H1 (cell line): ENCODE measurements around the gene BOLA1. TPM values are rescaled to one million over a fixed set of nuclear protein-coding genes. Genes with fewer than 3 reads are reported as not detected.

ENCODE experiments used
- CTCF ChIA-PET: fragments of 300-600 bp; sonication (Branson Sonifier 250); formaldehyde crosslinking; loops from one replicate; lab custom pipeline; 2021; ENCODE audit not compliant: partially characterized antibody; lab: Charles Lee
- POLR2A ChIA-PET: fragments of 300-600 bp; sonication (Branson Sonifier 250); formaldehyde crosslinking; loops from one replicate; lab custom pipeline; 2021; ENCODE audit warnings: inconsistent platforms; ENCODE audit not compliant: partially characterized antibody; lab: Charles Lee
- DNase-seq, 2 experiments: peaks; one replicate each; pipeline versions ENCODE4 v3.0.0 to v3.0.0-alpha.2; 2010 to 2022; ENCODE audit warnings: low spot score in 2 of 2, low read depth in 1 of 2, mixed read lengths in 1 of 2
- FAIRE-seq: peaks from 2 replicates; lab custom pipeline; 2011; peaks lifted over from hg19 to GRCh38; lab: Jason Lieb, UNC
- H2AFZ ChIP-seq: 2 replicates; pipeline ENCODE4 v1.8.1; 2012; ENCODE audit warnings: low read length, inconsistent platforms
- H2AK5ac ChIP-seq: 2 replicates; pipeline ENCODE4 v1.6.1; 2013; ENCODE audit warnings: low read depth, low read length
- H2BK120ac ChIP-seq: replicated peaks from 2 replicates; pipeline ENCODE3; 2013; ENCODE audit warnings: low read depth, low read length, inconsistent platforms
- H2BK12ac ChIP-seq: 2 replicates; pipeline ENCODE4 v1.6.1; 2013; ENCODE audit warnings: low read depth, low read length
- H2BK15ac ChIP-seq: 2 replicates; pipeline ENCODE4 v1.6.1; 2013; ENCODE audit warnings: low read length
- H2BK20ac ChIP-seq: 2 replicates; pipeline ENCODE4 v1.6.1; 2013; ENCODE audit warnings: low read length
- H2BK5ac ChIP-seq: 2 replicates; pipeline ENCODE4 v1.6.1; 2013; ENCODE audit warnings: low read depth, low read length
- H3K14ac ChIP-seq: 2 replicates; pipeline ENCODE4 v1.6.1; 2013; ENCODE audit warnings: inconsistent platforms; ENCODE audit not compliant: insufficient read length
- H3K18ac ChIP-seq: 2 replicates; pipeline ENCODE4 v1.6.1; 2013; ENCODE audit warnings: low read length; ENCODE audit errors: extremely low read depth
- H3K23ac ChIP-seq: 2 replicates; pipeline ENCODE4 v1.6.1; 2013; ENCODE audit warnings: inconsistent platforms; ENCODE audit not compliant: insufficient read length
- H3K23me2 ChIP-seq: 2 replicates; pipeline ENCODE4 v1.6.1; 2013; ENCODE audit warnings: low read depth, low read length
- H3K27ac ChIP-seq: 2 replicates; pipeline ENCODE4 v1.6.1; 2011; ENCODE audit warnings: low read depth, low read length, inconsistent platforms
- H3K27me3 ChIP-seq, 4 experiments: replicated peaks in 1 of 4; 1 replicate in 1 of 4; 2 replicates in 3 of 4; pipeline versions ENCODE4 v1.6.1 to v1.8.1; 2011 to 2013; ENCODE audit warnings: low read length in 3 of 4, mild to moderate bottlenecking in 3 of 4, inconsistent platforms in 2 of 4, mixed read lengths in 2 of 4, moderate library complexity in 1 of 4; ENCODE audit not compliant: control insufficient read depth in 3 of 4, insufficient read depth in 3 of 4; ENCODE audit errors: extremely low read depth in 1 of 4
- H3K36me3 ChIP-seq, 4 experiments: 2 replicates each; pipeline versions ENCODE4 v1.6.1 to v1.8.1; 2011 to 2013; ENCODE audit warnings: mild to moderate bottlenecking in 4 of 4, low read length in 3 of 4, moderate library complexity in 2 of 4, control low read depth in 1 of 4, inconsistent platforms in 1 of 4; ENCODE audit not compliant: insufficient read depth in 4 of 4, control insufficient read depth in 2 of 4
- H3K4ac ChIP-seq: replicated peaks from 2 replicates; pipeline ENCODE3; 2013; ENCODE audit warnings: low read length, low read depth, mixed read lengths, inconsistent platforms; ENCODE audit not compliant: insufficient read length
- H3K4me1 ChIP-seq, 4 experiments: replicated peaks in 1 of 4; 1 replicate in 1 of 4; 2 replicates in 3 of 4; pipeline versions ENCODE4 v1.6.1 to v1.8.1; 2011 to 2013; ENCODE audit warnings: low read length in 3 of 4, inconsistent platforms in 2 of 4, mixed read lengths in 1 of 4; ENCODE audit not compliant: insufficient read depth in 4 of 4, control insufficient read depth in 3 of 4
- H3K4me2 ChIP-seq, 2 experiments: 2 replicates each; pipeline versions ENCODE4 v1.6.1 to v1.8.1; 2011 to 2013; ENCODE audit warnings: low read depth in 2 of 2, low read length in 2 of 2, control low read depth in 1 of 2, inconsistent platforms in 1 of 2, mild to moderate bottlenecking in 1 of 2; ENCODE audit not compliant: insufficient read depth in 1 of 2
- H3K4me3 ChIP-seq, 4 experiments: fragments of 200-600, 300-600 bp in 1 of 4; sonication (generic), shearing (Covaris generic), sonication (Bioruptor Twin) in 1 of 4; 2 replicates each; pipeline versions ENCODE4 v1.5.1 to v1.8.1; 2011 to 2016; ENCODE audit warnings: low read length in 4 of 4, low read depth in 3 of 4, control low read depth in 2 of 4, inconsistent platforms in 2 of 4, mild to moderate bottlenecking in 2 of 4, mixed read lengths in 1 of 4, moderate library complexity in 1 of 4; ENCODE audit not compliant: insufficient read depth in 2 of 4; ENCODE audit errors: extremely low read depth in 1 of 4
- H3K56ac ChIP-seq: replicated peaks from 2 replicates; pipeline ENCODE3; 2013; ENCODE audit warnings: low read depth, mild to moderate bottlenecking, mixed read lengths, low read length, inconsistent platforms; ENCODE audit not compliant: insufficient read length
- H3K79me1 ChIP-seq: 2 replicates; pipeline ENCODE4 v1.6.1; 2013; ENCODE audit warnings: low read depth, low read length, control low read depth
- H3K79me2 ChIP-seq, 2 experiments: 2 replicates each; pipeline versions ENCODE4 v1.6.1 to v1.8.1; 2012 to 2013; ENCODE audit warnings: low read length in 2 of 2, mild to moderate bottlenecking in 2 of 2, inconsistent platforms in 1 of 2; ENCODE audit not compliant: insufficient read depth in 2 of 2, control insufficient read depth in 1 of 2
- H3K9ac ChIP-seq, 4 experiments: replicated peaks in 1 of 4; 1 replicate in 1 of 4; 2 replicates in 3 of 4; pipeline versions ENCODE4 v1.6.1 to v1.8.1; 2011 to 2013; ENCODE audit warnings: low read depth in 3 of 4, low read length in 3 of 4, control low read depth in 2 of 4, mild to moderate bottlenecking in 2 of 4, moderate library complexity in 2 of 4, inconsistent platforms in 1 of 4; ENCODE audit errors: extremely low read depth in 1 of 4
- H3K9me3 ChIP-seq, 2 experiments: 2 replicates each; pipeline versions ENCODE4 v1.6.1 to v1.8.1; 2012 to 2013; ENCODE audit warnings: mild to moderate bottlenecking in 2 of 2, moderate library complexity in 2 of 2, control low read depth in 1 of 2, inconsistent platforms in 1 of 2, low read depth in 1 of 2, low read length in 1 of 2, mixed read lengths in 1 of 2; ENCODE audit not compliant: insufficient read depth in 2 of 2
- H4K20me1 ChIP-seq, 2 experiments: replicated peaks in 1 of 2; 2 replicates each; pipeline versions ENCODE3 to v1.8.1; 2011 to 2013; ENCODE audit warnings: inconsistent platforms in 2 of 2, low read length in 2 of 2, mild to moderate bottlenecking in 1 of 2; ENCODE audit not compliant: insufficient read depth in 2 of 2, control insufficient read depth in 1 of 2
- H4K5ac ChIP-seq: 2 replicates; pipeline ENCODE4 v1.6.1; 2013; ENCODE audit warnings: low read length, low read depth, mixed read lengths, inconsistent platforms; ENCODE audit not compliant: insufficient read length
- H4K8ac ChIP-seq: 2 replicates; pipeline ENCODE4 v1.8.0; 2013; ENCODE audit warnings: mild to moderate bottlenecking, moderate library complexity, low read length, inconsistent platforms; ENCODE audit not compliant: insufficient read depth; ENCODE audit errors: extremely low read depth
- H4K91ac ChIP-seq: replicated peaks from 2 replicates; pipeline ENCODE3; 2013; ENCODE audit warnings: low read length, mixed read lengths, inconsistent platforms; ENCODE audit not compliant: insufficient read length
- ASH2L ChIP-seq: fragments of 200-600, 300-600 bp; sonication (generic); IDR thresholded peaks from one replicate; pipeline ENCODE4 v1.7.1; 2017; ENCODE audit warnings: low read length
- BACH1 ChIP-seq: IDR thresholded peaks from 2 replicates; pipeline ENCODE4 v1.6.1; 2012; ENCODE audit warnings: low read length, improper control_type of control experiment
- CBX5 ChIP-seq: fragments of 300-800, 300-1000 bp; sonication (generic); IDR thresholded peaks from 2 replicates; pipeline ENCODE4 v1.7.1; 2016; ENCODE audit warnings: antibody characterized with exemption, low read length, low read depth
- CBX8 ChIP-seq: fragments of 300-800, 300-1000 bp; sonication (generic); IDR thresholded peaks from 2 replicates; pipeline ENCODE4 v1.7.1; 2016; ENCODE audit warnings: low read depth, low read length, borderline replicate concordance
- CEBPB ChIP-seq: IDR thresholded peaks from 2 replicates; pipeline ENCODE4 v1.6.1; 2012; ENCODE audit warnings: low read depth, low read length
- CHD1 ChIP-seq: IDR thresholded peaks from 2 replicates; pipeline ENCODE4 v1.6.1; 2012; ENCODE audit warnings: low read depth, low read length, improper control_type of control experiment
- KDM1A ChIP-seq: fragments of 200-600, 300-600 bp; sonication (generic); IDR thresholded peaks from 2 replicates; pipeline ENCODE4 v1.7.1; 2016; ENCODE audit warnings: mild to moderate bottlenecking, low read length, borderline replicate concordance
- MAX ChIP-seq: IDR thresholded peaks from 2 replicates; pipeline ENCODE4 v1.6.1; 2012; ENCODE audit warnings: inconsistent platforms
- NRF1 ChIP-seq: IDR thresholded peaks from 2 replicates; pipeline ENCODE4 v1.6.1; 2011; ENCODE audit warnings: mild to moderate bottlenecking, low read depth, low read length, improper control_type of control experiment
- ZNF274 ChIP-seq: IDR thresholded peaks from 2 replicates; pipeline ENCODE4 v1.7.0; 2012; ENCODE audit warnings: low read length, borderline replicate concordance; ENCODE audit errors: extremely low read depth
- WGBS, 2 experiments: shearing (Covaris generic) in 1 of 2; methylation state at CpG; one replicate each; pipeline versions ENCODE4 v1.1.6 to v1.1.7; 2013 to 2015; ENCODE audit warnings: low lambda C conversion rate in 2 of 2, mixed read lengths in 2 of 2, inconsistent platforms in 1 of 2, low coverage in 1 of 2, missing lambda C conversion rate in 1 of 2; ENCODE audit not compliant: insufficient replicate concordance in 2 of 2, insufficient coverage in 1 of 2, insufficient read length in 1 of 2; ENCODE audit errors: extremely low coverage in 1 of 2, missing lambda C conversion rate in 1 of 2; 5-methylcytosine and 5-hydroxymethylcytosine counted together
- polyA plus RNA-seq, 7 experiments: library from polyadenylated mRNA; depleted of rRNA in 3 of 7; stranded (reverse) in 5 of 7; unstranded in 2 of 7; fragments of >200 nt in 5 of 7; fragments of 200-250 nt in 2 of 7; gene quantifications; 1 replicate in 5 of 7; 2 replicates in 1 of 7; 4 replicates in 1 of 7; pipeline versions ENCODE4 v1.2.1 to v1.2.3, GENCODE V29; 2011 to 2013; ENCODE audit warnings: missing spikeins in 2 of 7, mixed read lengths in 2 of 7
- total RNA-seq: library from RNA; stranded (reverse); fragmentation: NEBNext Ultra II Directional; extraction: Animal tissue kit (Norgen Biotek cat#: 25700); gene quantifications from 2 replicates; pipeline ENCODE4 v1.2.1, GENCODE V29; 2021

Gene BOLA1
- total and polyA plus RNA-seq, 2 of the 8 experiments (the other 6 are each of a cell fraction or from before 2014, with no cell fraction given), result 8.1 to 15.4 TPM

- Histone ChIP-seq H3K4ac (peak overlapping the region; percentile 16), H2AK5ac (no peak overlapping the region), H4K5ac (no peak overlapping the region), H2BK120ac (no peak overlapping the region), H3K79me1 (peaks cover 15% of the 10 kb centered on the region), H4K91ac (no peak overlapping the region), H3K27ac (no peak overlapping the region), H3K23me2 (peaks cover 10% of the 10 kb centered on the region; the same call in 1 of the 2 replicates), H3K14ac (no peak overlapping the region), H2BK15ac (no peak overlapping the region), H4K8ac (no peak overlapping the region), H3K4me1 (peaks cover 4 to 19% (median 11%) of the 10 kb centered on the region in 4 experiments), H3K9ac (peak overlapping the region in 1 of 4 experiments; percentile 42; a peak in 1 of 7 replicates), H2BK12ac (peak overlapping the region; percentile 60; the same call in 1 of the 2 replicates), H3K18ac (no peak overlapping the region), H3K9me3 (no peaks in the 10 kb centered on the region), H2BK5ac (peak overlapping the region; percentile 52; the same call in 1 of the 2 replicates), H3K4me3 (peak overlapping the region in 3 of 4 experiments; percentile 91 to 99 (median 94); a peak in 4 of 8 replicates), H3K56ac (no peak overlapping the region), H3K4me2 (peak overlapping the region; percentile 94 to 98), H2BK20ac (0 out of 2 replicates have a peak overlapping the region, but pooled peaks have one; percentile 21), H3K79me2 (peaks cover 0 to 12% of the 10 kb centered on the region in 2 experiments; a peak in 2 of 4 replicates), H4K20me1 (peaks cover 0 to 2% of the 10 kb centered on the region in 2 experiments), H3K23ac (no peak overlapping the region), H3K36me3 (peaks cover 3 to 19% (median 6%) of the 10 kb centered on the region in 4 experiments; a peak in 5 of 8 replicates), H3K27me3 (no peaks in the 10 kb centered on the region), H2AFZ (no peak overlapping the region)
- ChIA-PET CTCF (interaction anchor here (0.6 to 1.8 kb wide), 8 partner anchors 8 to 254 kb away, joined by 3 to 10 read pairs (median 4); partner anchors contain the start of gene MTMR11), POLR2A (interaction anchor here (0.7 to 3.8 kb wide), 8 partner anchors 8 to 29 kb away, joined by 4 to 30 read pairs (median 6); partner anchors contain the start of genes BOLA1 and MTMR11)
- DNase-seq, result no peak
- WGBS, 2 experiments, result 81% methylated on average over 11 of the region's 11 CpGs; no CpG with 5 or more reads in 1 of the 2 experiments
- TF ChIP-seq KDM1A (no peak), NRF1 (no peak), ASH2L (no peak), CBX5 (no peak), CEBPB (no peak), CBX8 (no peak), BACH1 (no peak), ZNF274 (no peak), MAX (no peak), CHD1 (no peak)
- FAIRE-seq, result no peak
Observed at GRCh38 chr1:149915429-149916192, 16.2 kb downstream of the BOLA1 start.
